Measurements from ENCODE around the gene SLC44A2. TPM values are rescaled to one million over a fixed set of nuclear protein-coding genes. Genes with fewer than 3 reads are reported as not detected.

Gene SLC44A2
- total RNA-seq, 1 donor from 2014 or later = 110 TPM

GRCh38 chr19:10612499-10613119 is 12.7 kb upstream of the SLC44A2 start:
- no peak for DNase-seq (ENCODE audit: low spot score)

- DNase-seq (ENCODE audit: low spot score) = no peak
Measured at GRCh38 chr19:10615429-10616023, 9.8 kb upstream of the SLC44A2 start.

GRCh38 chr19:10617409-10618121 is 7.8 kb upstream of the SLC44A2 start:
- DNase-seq (ENCODE audit: low spot score) = no peak

GRCh38 chr19:10618846-10619245 is 6.5 kb upstream of the SLC44A2 start:
- no peak for DNase-seq (ENCODE audit: low spot score)

GRCh38 chr19:10620786-10621185 is 4.6 kb upstream of the SLC44A2 start:
- no peak for DNase-seq (ENCODE audit: low spot score)

- no peak for DNase-seq (ENCODE audit: low spot score)
Measured at GRCh38 chr19:10621966-10622365, 3.4 kb upstream of the SLC44A2 start.

- DNase-seq (ENCODE audit: low spot score) = no peak
Measured at GRCh38 chr19:10624585-10624984, 768 bp upstream of the SLC44A2 start.

- DNase-seq (ENCODE audit: low spot score) = no peak
Measured at GRCh38 chr19:10625762-10626138, 397 bp downstream of the SLC44A2 start.

GRCh38 chr19:10631874-10632273 is 6.5 kb downstream of the SLC44A2 start:
- DNase-seq (ENCODE audit: low spot score) = no peak

- no peak for DNase-seq (ENCODE audit: low spot score)
Measured at GRCh38 chr19:10634430-10634829, 9.1 kb downstream of the SLC44A2 start.

GRCh38 chr19:10634963-10635362 is 9.6 kb downstream of the SLC44A2 start:
- DNase-seq (ENCODE audit: low spot score) = no peak

- DNase-seq (ENCODE audit: low spot score) = no peak
Measured at GRCh38 chr19:10636304-10636972, 11.1 kb downstream of the SLC44A2 start.

- no peak for DNase-seq (ENCODE audit: low spot score)
Measured at GRCh38 chr19:10637894-10638293, 12.5 kb downstream of the SLC44A2 start.

- no peak for DNase-seq (ENCODE audit: low spot score)
Measured at GRCh38 chr19:10639836-10640235, 14.5 kb downstream of the SLC44A2 start.

GRCh38 chr19:10640361-10640760 is 15.0 kb downstream of the SLC44A2 start:
- DNase-seq (ENCODE audit: low spot score) = no peak

- DNase-seq (ENCODE audit: low spot score) = no peak
Measured at GRCh38 chr19:10641248-10641647, 15.9 kb downstream of the SLC44A2 start.

GRCh38 chr19:10642473-10643171 is 17.3 kb downstream of the SLC44A2 start:
- DNase-seq (ENCODE audit: low spot score) = no peak

GRCh38 chr19:10643172-10643967 is 18.0 kb downstream of the SLC44A2 start:
- no peak for DNase-seq (ENCODE audit: low spot score)

GRCh38 chr19:10643968-10644259 is 18.6 kb downstream of the SLC44A2 start:
- no peak for DNase-seq (ENCODE audit: low spot score)

- DNase-seq (ENCODE audit: low spot score) = peak; percentile 93
Measured at GRCh38 chr19:10644260-10645007, 19.1 kb downstream of the SLC44A2 start.
